SJSA1 (cell line): Measurements from ENCODE around the gene CDK9. TPM values are rescaled to one million over a fixed set of nuclear protein-coding genes. Genes with fewer than 3 reads are reported as not detected.
"Not testable (repeated sequence)": the region's sequence is repeated elsewhere in the genome, so short reads cannot be mapped to it uniquely, and the experiment has no call there.

Experiments used
- DNase-seq, 2 experiments: peaks; one replicate each; pipeline ENCODE4 v3.0.0-alpha.2; 2015 to 2020; ENCODE audit warnings: low spot score in 2 of 2, low read depth in 1 of 2
- H3K27ac ChIP-seq: fragments of 250-450 bp; sonication (Bioruptor Pico); 2 replicates; pipeline ENCODE4 v1.5.1; 2020; ENCODE audit warnings: mild to moderate bottlenecking, moderate library complexity
- H3K27me3 ChIP-seq: fragments of 250-450 bp; sonication (Bioruptor Pico); replicated peaks from 2 replicates; pipeline ENCODE4 v1.5.1; 2020; ENCODE audit warnings: mild to moderate bottlenecking, moderate library complexity
- H3K36me3 ChIP-seq: fragments of 250-450 bp; sonication (Bioruptor Pico); 2 replicates; pipeline ENCODE4 v1.5.1; 2020; ENCODE audit warnings: mild to moderate bottlenecking
- H3K4me1 ChIP-seq: fragments of 250-450 bp; sonication (Bioruptor Pico); replicated peaks from 2 replicates; pipeline ENCODE4 v1.6.1; 2021; ENCODE audit warnings: mild to moderate bottlenecking
- H3K4me3 ChIP-seq: fragments of 250-450 bp; sonication (Bioruptor Pico); 2 replicates; pipeline ENCODE4 v1.5.1; 2020; ENCODE audit warnings: mild to moderate bottlenecking
- H3K9me3 ChIP-seq: fragments of 250-450 bp; sonication (Bioruptor Pico); replicated peaks from 2 replicates; pipeline ENCODE4 v1.5.1; 2020; ENCODE audit warnings: mild to moderate bottlenecking
- total RNA-seq: library from RNA; depleted of rRNA; stranded (reverse); fragments of >200 nt; shearing (Covaris generic); gene quantifications from 2 replicates; pipeline ENCODE4 v1.2.3, GENCODE V29; 2014

Gene CDK9
- total RNA-seq, 1 experiment from 2014 or later: 21.4 TPM

DNA sequence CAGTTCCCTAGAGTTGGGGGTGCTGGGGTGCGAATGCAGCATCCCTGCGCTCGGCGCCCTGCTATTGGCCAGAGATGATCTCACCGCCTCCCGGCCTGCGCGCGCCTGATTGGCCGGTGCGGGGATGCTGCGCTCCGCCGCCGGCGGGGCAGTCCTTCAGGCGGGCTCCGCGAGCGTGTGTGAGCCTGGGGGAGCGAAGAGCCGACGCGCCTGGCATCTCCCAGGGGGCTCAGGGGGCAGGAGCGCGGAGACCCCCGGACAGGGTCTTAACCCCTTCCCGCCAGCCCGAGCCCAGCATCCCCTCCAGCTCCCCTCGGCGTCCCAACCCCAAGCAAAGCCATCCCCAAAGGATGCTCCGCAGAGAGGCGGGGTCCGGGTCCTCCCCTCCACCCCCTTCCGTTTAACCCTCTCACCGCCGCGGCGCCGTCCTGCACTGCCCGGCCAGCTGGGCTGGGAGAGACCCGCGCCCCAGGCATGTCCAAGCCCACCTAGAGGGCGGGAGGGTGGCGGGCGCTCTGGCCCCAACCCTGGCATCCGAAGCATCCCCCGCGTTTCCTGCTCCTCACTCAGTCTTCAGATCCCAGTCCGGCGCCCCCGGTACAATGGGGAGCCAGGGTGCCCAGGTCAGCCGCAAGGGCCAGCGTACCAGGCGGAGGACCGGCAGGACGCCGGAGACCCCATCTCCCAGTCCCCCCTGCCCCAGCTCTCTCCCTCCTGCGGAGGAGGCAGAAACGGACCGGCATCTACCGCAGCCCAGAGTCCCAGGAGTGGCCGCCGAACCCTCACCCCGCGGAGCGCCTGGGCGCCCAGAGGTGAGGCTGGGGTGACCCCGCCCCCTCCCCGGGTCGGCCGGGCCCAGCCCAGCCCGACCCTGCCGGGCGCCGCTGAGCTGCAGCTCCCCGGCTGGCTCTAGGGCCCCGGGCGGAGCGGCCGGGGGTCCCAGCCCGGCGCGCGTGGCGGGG lies 31.5 kb upstream of the CDK9 start:
- H3K27me3 ChIP-seq: peaks cover 34% of the 10 kb centered on the region
- peaks cover 8% of the 10 kb centered on the region; the same call in 1 of the 2 replicates for H3K4me1 ChIP-seq
- no peak overlapping the region for H3K27ac ChIP-seq
- H3K36me3 ChIP-seq: no peaks in the 10 kb centered on the region
- H3K4me3 ChIP-seq: no peak overlapping the region
- no peak for DNase-seq
- no peaks in the 10 kb centered on the region for H3K9me3 ChIP-seq

DNA sequence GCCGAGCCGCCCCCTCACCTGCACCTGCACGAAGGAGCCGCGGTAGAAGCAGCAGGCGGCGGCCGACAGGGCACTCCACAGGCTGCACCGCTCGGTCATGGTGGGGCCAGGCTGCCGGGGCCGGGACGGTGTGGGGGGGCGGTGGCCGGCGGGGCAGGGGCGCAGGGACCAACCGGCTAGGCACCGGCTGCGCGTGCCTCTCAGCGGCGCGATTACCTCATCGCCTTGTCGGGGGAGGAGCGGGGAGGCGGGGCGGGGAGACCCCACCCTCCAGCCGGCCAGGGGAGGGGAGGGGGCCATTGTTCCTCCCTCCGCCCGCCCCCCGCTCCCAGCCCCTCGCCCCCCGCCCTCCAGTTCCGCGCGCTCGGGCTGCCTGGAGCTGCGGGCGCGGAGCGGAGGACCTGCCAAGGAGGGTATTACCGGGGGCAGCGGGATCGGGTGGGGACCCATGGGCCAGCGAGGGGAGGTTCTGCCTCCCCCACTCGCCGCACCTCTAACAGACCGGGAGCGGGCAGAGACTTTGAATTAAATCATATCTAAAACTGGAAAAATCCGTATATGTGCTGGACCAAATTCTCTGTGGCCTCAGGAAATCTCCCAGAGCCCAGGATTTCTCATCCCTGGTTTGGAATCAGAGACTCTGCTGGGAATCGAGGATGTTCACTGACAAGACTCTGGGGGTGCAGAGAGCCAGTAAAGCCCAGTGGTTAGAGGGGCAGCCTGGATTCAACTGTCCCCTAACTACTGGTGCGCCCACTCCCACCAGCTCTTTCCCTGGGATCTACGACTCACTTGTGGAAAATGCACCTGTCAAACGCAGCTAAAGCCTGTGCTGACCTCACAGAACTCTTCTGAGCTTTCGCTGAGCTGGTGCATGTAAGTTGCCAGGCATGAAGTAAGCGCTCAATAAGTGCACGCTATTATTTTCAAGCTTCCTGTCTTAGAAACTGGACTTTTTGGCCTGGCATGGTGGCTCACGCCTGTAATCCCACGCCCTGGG lies 30.5 kb upstream of the CDK9 start:
- Histone ChIP-seq H3K4me1 (peaks cover 8% of the 10 kb centered on the region; the same call in 1 of the 2 replicates), H3K9me3 (no peaks in the 10 kb centered on the region), H3K27ac (no peak overlapping the region), H3K4me3 (no peak overlapping the region), H3K36me3 (no peaks in the 10 kb centered on the region), H3K27me3 (peaks cover 34% of the 10 kb centered on the region)
- DNase-seq: no peak

DNA sequence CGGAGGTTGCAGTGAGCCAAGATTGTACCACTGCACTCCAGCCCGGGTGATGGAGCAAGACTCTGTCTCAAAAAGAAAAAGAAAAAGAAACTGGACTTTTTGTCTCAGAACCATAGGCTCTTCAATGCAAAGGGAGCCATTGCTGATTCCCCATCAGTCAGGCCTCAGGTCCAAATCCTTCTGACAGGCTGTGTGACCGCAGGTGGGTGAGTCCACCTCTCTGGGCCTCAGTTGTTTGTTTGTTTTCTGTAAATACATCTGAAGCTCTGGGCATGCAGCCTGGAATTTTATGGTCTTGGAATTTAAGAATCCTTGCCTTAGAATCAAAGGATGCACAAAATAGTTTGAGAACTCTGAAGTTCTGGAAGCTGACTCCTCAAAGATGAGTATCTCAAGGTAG lies 29.6 kb upstream of the CDK9 start:
- Histone ChIP-seq H3K4me1 (peaks cover 8% of the 10 kb centered on the region; the same call in 1 of the 2 replicates), H3K4me3 (no peak overlapping the region), H3K9me3 (no peaks in the 10 kb centered on the region), H3K27ac (no peak overlapping the region), H3K27me3 (peaks cover 34% of the 10 kb centered on the region), H3K36me3 (no peaks in the 10 kb centered on the region)
- no peak for DNase-seq

DNA sequence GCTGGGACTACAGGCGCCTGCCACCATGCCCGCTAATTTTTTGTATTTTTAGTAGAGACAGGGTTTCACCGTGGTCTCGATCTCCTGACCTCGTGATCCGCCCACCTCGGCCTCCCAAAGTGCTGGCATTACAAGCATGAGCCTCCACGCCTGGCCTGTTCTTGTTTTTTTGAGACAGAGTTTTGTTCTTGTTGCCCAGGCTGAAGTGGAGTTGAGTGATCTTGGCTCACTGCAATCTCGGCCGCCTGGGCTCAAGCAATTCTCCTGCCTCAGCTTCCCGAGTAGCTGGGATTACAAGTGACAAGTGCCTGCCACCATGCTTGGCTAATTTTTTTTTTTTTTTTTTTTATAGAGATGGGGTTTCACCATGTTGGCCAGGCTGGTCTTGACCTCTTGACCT lies 29.1 kb upstream of the CDK9 start:
- peaks cover 31% of the 10 kb centered on the region for H3K27me3 ChIP-seq
- H3K27ac ChIP-seq, H3K9me3 ChIP-seq, DNase-seq, H3K4me1 ChIP-seq, H3K36me3 ChIP-seq, H3K4me3 ChIP-seq: not testable (repeated sequence)

DNA sequence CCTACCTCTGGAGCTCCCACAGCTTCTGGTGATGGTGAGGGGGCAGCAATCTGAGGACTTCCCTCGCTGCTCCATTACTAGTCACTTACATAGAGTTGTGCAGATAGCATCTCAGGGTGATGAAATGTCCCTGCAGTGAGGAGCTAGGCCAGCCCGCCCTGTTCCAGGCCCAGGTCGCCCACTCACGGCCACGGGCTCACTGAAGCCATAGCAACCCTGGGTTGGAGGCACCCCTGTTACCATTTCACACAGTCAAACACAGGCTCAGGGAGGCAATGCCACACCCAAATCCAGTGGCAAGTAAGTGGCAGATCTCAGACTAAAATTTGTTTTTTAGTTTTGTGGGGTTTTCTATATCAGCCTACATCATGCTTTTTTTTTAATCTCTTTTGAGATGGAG lies 27.0 kb upstream of the CDK9 start:
- H3K36me3 ChIP-seq: no peaks in the 10 kb centered on the region
- no peak for DNase-seq
- no peaks in the 10 kb centered on the region for H3K9me3 ChIP-seq
- peaks cover 8% of the 10 kb centered on the region; the same call in 1 of the 2 replicates for H3K4me1 ChIP-seq
- no peak overlapping the region for H3K4me3 ChIP-seq
- H3K27ac ChIP-seq: no peak overlapping the region
- peaks cover 22% of the 10 kb centered on the region for H3K27me3 ChIP-seq

DNA sequence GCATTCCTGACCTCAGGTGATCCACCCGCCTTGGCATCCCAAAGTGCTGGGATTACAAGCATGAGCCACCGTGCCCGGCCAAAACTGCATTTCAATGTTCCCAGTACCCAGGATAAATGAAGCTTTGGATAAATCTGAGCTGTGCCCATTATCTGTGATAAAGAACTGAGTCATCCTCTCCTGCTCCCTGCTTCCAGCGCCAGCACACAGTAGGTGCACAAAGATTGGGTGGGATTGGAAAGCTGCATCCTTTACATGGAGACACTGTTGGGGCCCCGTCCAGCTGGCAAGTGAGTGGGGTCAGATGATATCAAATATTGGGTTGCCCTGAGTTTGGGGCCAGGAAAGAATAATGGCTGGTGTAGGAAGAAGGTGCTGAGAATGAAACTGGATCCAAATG lies 24.8 kb upstream of the CDK9 start:
- no peaks in the 10 kb centered on the region for H3K9me3 ChIP-seq

DNA sequence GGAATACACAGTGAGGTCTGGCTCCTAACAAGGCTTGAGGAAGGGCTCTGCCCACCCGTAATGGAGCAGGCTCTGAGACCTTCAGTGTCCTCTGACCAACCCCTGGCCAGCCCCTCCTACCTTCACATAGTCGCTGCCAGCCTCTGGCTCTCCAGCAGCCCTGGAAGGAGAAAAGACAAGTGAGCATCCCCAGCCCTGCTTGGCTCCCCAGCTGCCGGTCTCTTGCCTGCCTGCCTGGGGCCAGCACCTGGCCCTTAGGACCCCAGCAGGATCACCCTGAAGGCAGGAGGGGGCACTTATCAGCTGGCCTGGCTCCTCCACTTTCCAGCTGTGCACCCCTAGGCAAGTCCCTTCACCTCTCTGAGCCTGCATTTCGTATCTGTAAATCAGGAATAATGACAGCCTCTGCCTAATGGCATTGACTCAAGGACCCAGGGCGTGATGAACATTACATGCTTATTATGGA lies 24.3 kb upstream of the CDK9 start:
- H3K27ac ChIP-seq: no peak overlapping the region
- no peaks in the 10 kb centered on the region for H3K4me1 ChIP-seq
- no peak for DNase-seq

More for the DNA sequence above, 24.8 kb upstream of the CDK9 start:
- no peak overlapping the region for H3K27ac ChIP-seq
- H3K4me1 ChIP-seq: no peaks in the 10 kb centered on the region
- no peaks in the 10 kb centered on the region for H3K36me3 ChIP-seq
- H3K27me3 ChIP-seq: peaks cover 3% of the 10 kb centered on the region; the same call in 1 of the 2 replicates
- no peak for DNase-seq
- no peak overlapping the region for H3K4me3 ChIP-seq

DNA sequence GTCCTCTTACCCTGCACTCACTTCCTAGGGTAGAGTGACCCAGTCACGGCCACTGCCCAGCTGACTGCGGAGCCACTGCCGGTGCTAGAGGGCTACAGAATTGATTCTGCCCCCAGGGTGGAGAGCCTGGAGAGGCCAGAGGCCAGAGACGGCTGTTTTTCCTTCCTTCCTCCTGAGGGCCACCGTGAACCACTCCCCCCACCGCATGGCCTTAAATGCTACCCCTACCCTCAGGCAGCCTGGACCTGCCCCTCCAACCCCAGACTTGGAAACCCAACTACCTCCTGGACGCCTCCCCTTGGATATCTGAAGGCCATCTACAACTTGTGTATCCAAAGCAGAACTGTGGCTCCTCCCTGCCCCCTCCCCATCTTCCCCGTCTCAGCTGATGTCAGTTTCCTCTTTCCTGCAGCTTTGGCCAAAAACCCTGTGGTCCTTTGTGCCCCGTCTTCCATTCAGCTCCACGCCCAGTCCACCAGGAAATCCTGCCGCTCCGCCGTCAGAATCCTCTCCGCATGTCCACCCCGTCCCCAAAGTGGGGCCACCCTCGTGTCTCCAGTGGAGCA lies 23.6 kb upstream of the CDK9 start:
- no peak for DNase-seq
- no peaks in the 10 kb centered on the region for H3K9me3 ChIP-seq
- no peak overlapping the region for H3K4me3 ChIP-seq
- no peaks in the 10 kb centered on the region for H3K36me3 ChIP-seq
- H3K27me3 ChIP-seq: no peaks in the 10 kb centered on the region
- no peaks in the 10 kb centered on the region for H3K4me1 ChIP-seq
- H3K27ac ChIP-seq: no peak overlapping the region

More for the DNA sequence above, 24.3 kb upstream of the CDK9 start:
- no peaks in the 10 kb centered on the region for H3K9me3 ChIP-seq
- H3K36me3 ChIP-seq: no peaks in the 10 kb centered on the region
- H3K27me3 ChIP-seq: no peaks in the 10 kb centered on the region
- H3K4me3 ChIP-seq: no peak overlapping the region

DNA sequence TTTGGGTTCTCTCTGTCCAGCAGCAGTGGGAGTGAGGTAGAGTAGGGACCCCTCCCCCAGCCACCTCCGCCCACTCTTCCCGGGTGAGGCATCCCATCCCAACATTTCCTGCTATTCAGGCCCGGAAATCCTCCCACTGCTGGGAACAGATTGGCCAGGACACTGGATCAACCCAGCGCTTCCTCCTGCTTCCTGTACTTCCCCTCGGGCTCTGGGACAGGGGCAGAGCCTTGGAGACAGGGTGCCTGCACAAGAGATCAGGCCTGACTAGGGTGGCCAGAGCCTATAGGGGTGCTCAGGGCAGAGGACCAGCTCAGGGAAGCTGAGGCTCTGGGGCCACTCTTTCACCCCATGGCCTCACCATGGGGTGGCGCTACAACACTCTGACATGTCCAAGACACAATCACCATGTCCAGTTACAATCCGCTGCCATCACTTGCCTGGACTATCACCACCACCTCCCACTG lies 21.9 kb upstream of the CDK9 start:
- Histone ChIP-seq H3K27me3 (no peaks in the 10 kb centered on the region), H3K9me3 (no peaks in the 10 kb centered on the region), H3K27ac (no peak overlapping the region), H3K36me3 (no peaks in the 10 kb centered on the region), H3K4me1 (no peaks in the 10 kb centered on the region), H3K4me3 (no peak overlapping the region)
- DNase-seq: no peak

DNA sequence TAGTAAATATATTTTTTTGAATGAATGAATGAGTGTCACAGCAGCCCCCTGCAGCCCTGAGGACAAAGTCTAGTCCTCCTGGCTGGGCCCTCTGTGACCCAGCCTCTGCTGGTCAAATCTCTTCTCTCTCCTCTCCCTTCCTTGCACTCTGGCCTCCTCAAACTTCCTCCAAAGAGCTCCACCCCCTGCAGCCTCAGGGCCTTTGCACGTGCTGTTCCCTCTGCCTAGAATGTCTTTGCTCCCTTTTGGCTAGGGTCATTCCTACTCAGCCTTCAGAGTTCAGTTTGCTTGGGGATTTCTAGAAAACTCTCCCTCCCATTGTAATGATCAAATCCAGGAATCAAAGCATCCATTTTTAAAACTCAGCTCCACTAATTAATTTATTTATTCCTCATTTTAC lies 20.4 kb upstream of the CDK9 start:
- Histone ChIP-seq H3K27ac (no peak overlapping the region), H3K9me3 (no peaks in the 10 kb centered on the region), H3K4me1 (no peaks in the 10 kb centered on the region), H3K27me3 (no peaks in the 10 kb centered on the region), H3K36me3 (no peaks in the 10 kb centered on the region), H3K4me3 (no peak overlapping the region)
- DNase-seq: no peak

DNA sequence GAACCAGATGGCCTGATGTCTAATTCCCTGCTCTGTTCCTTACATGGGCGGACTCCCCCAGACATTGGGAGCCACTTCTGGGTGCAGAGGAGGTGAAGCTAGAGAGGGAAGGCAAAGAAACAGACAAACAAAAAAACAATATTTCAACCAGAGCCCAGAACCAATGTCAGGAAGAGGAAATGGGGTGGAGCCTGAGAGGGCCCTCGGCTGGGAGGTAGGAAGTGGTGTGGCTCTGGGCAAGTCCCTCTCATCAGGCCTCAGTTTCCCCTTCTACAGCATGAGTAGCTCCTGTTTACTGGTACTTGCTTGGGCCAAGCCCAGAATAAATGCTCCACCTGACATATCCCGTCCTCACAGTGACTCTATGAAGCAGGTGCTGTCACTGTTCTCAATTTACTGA lies 18.4 kb upstream of the CDK9 start:
- Histone ChIP-seq H3K4me1 (peaks cover 7% of the 10 kb centered on the region), H3K36me3 (no peaks in the 10 kb centered on the region), H3K27ac (no peak overlapping the region), H3K27me3 (no peaks in the 10 kb centered on the region), H3K9me3 (no peaks in the 10 kb centered on the region), H3K4me3 (no peak overlapping the region)
- DNase-seq: no peak

DNA sequence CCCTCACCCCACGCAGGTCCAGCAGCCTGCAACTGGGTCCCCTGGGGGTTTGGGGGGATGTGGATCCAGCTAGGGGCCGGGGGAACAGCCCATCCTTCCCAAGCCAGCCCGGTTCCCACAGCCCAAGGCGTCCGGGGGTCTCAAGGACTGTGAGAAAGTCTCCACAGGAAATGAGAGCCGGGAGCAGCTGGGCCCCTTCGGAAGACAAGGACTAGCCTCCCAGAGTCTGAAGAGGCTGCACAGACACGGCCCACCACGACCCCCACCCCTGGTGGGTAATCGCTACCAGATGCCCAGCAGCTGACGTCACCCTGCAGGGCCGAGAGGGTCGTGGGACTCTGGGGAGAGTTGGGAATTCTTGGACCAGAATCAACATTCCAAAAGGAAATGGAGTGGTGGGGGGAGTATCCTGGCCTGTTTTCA lies 17.9 kb upstream of the CDK9 start:
- Histone ChIP-seq H3K4me3 (no peak overlapping the region), H3K36me3 (no peaks in the 10 kb centered on the region), H3K27ac (no peak overlapping the region), H3K4me1 (peaks cover 7% of the 10 kb centered on the region), H3K27me3 (no peaks in the 10 kb centered on the region), H3K9me3 (no peaks in the 10 kb centered on the region)
- no peak for DNase-seq

DNA sequence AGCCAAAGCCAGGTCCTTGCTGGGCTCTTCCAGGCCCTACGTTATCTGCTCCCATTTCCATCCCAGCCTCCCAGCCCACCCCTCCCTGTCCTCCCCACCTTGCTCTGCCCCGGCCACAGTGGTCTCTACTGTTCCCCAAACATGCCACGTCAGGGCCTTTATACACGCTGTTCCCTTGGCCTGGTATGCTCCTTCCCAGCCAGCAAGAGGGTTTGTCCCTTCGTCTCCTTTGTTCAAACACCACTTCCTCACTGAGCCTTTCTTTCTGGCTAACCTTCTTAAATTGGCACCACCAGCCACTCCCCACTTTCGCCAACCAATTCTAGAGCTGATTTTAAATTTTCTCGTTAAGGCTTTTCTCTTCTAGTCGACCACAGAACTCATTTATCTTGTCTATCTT lies 17.1 kb upstream of the CDK9 start:
- H3K27ac ChIP-seq: no peak overlapping the region
- no peaks in the 10 kb centered on the region for H3K27me3 ChIP-seq
- peaks cover 7% of the 10 kb centered on the region for H3K4me1 ChIP-seq
- no peak for DNase-seq
- H3K9me3 ChIP-seq: no peaks in the 10 kb centered on the region
- no peak overlapping the region for H3K4me3 ChIP-seq
- no peaks in the 10 kb centered on the region for H3K36me3 ChIP-seq
